ENCODE measurements around the gene EDA.

- TF ChIP-seq, protein P1, sequence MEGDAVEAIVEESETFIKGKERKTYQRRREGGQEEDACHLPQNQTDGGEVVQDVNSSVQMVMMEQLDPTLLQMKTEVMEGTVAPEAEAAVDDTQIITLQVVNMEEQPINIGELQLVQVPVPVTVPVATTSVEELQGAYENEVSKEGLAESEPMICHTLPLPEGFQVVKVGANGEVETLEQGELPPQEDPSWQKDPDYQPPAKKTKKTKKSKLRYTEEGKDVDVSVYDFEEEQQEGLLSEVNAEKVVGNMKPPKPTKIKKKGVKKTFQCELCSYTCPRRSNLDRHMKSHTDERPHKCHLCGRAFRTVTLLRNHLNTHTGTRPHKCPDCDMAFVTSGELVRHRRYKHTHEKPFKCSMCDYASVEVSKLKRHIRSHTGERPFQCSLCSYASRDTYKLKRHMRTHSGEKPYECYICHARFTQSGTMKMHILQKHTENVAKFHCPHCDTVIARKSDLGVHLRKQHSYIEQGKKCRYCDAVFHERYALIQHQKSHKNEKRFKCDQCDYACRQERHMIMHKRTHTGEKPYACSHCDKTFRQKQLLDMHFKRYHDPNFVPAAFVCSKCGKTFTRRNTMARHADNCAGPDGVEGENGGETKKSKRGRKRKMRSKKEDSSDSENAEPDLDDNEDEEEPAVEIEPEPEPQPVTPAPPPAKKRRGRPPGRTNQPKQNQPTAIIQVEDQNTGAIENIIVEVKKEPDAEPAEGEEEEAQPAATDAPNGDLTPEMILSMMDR (IDR thresholded peaks at IDR 0.05) = no peak
- no peak for TF ChIP-seq POLR2A (IDR thresholded peaks at IDR 0.05)
Observed at GRCh38 chrX:69607616-69608015, 8.3 kb upstream of the EDA start.

All from uterus (tissue), 2 donors.